GM18507 (cell line): Measurements from ENCODE around the gene ZMYND19.
"Not testable (repeated sequence)": the region's sequence is repeated elsewhere in the genome, so short reads cannot be mapped to it uniquely, and the experiment has no call there.

Source experiments
- DNase-seq: peaks from one replicate; pipeline ENCODE4 v3.0.0; 2011; ENCODE audit warnings: low read depth; ENCODE audit not compliant: insufficient read length; ENCODE audit errors: extremely low spot score
- FAIRE-seq: peaks from 2 replicates; lab custom pipeline; 2011; peaks lifted over from hg19 to GRCh38; lab: Jason Lieb, UNC

The ZMYND19 gene

GRCh38 chr9:137542486-137542885 lies 47.8 kb downstream of the ZMYND19 start:
- FAIRE-seq, result no peak
- DNase-seq, result no peak

DNA sequence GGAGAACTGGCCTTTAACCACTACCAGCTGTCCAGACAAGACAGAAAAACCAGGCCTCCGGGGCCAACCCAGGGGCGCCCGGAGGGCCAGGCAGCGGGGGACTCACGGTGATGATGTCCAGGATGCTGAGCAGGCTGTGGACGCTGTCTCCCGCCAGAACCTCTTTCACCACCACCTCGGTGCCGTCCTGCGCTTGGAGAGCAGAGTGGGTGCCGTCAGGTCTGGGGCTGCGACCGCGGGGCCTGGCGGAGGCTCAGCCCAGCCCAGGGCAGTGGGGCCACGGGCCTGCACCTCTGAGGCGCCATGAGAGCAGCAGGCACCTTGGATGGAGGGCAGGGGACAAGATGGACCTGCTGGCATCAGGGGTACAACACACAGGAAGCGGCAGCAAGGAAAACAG lies 49.8 kb downstream of the ZMYND19 start:
- FAIRE-seq (no peak), DNase-seq (no peak)

DNA sequence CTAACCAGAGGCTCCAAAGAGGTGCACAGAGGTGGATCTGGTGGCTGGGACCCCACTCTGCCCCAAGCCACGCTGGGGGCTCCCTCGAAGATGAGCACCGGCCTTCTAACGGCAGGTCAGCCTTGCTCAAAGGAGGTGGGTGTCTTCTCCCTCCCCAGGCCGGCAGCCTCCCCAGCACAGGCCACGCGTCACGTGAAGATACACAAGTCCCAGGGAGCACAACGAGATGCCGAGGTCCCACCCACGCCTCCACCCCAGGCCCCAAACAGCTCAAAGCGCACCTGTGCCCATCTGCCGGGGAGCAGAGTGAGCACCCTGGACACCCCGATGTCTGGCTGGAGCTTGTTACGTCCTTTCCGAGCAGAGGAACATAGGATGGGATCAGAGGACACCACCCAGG lies 52.3 kb downstream of the ZMYND19 start:
- DNase-seq (no peak), FAIRE-seq (no peak)

GRCh38 chr9:137536594-137537131 lies 53.6 kb downstream of the ZMYND19 start:
- FAIRE-seq, DNase-seq: not testable (repeated sequence)

DNA sequence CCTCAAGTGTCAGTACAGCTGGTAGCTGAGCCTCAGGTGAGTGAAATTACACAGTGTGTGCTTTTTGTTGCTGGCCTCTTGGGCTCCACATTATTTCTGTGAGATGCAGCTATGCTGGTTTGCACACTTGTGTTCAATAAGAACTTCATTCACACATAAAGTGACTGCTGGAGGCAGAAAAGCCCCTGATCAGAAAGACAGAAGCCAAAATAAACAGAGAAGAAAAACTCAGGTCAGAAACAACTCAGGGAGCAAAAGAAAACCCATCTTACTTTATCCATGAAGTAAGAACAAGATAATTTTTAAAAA lies 55.2 kb downstream of the ZMYND19 start:
- DNase-seq (no peak), FAIRE-seq (no peak)

- peak; percentile 22 for DNase-seq
- FAIRE-seq, result peak; percentile 62
Observed at GRCh38 chr9:137534256-137535119, 55.8 kb downstream of the ZMYND19 start.

DNA sequence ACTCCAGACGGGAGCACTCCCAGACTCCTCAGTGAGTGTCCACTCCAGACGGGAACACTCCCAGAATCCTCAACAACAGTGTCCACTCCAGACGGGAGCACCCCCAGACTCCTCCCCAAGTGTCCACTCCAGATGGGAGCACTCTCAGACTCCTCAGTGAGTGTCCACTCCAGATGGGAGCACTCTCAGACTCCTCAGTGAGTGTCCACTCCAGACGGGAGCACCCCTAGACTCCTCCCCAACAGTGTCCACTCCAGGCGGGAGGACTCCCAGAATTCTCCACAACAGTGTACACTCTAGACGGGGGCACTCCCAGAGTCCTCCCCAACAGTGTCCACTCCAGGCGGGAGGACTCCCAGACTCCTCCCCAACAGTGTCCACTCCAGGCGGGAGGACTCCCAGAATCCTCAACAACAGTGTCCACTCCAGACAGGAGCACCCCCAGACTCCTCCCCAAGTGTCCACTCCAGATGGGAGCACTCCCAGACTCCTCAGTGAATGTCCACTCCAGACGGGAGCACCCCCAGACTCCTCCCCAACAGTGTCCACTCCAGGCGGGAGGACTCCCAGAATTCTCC lies 57.3 kb downstream of the ZMYND19 start:
- not testable (repeated sequence) for DNase-seq, FAIRE-seq
